ENCODE data around the gene DNAJA4. TPM values are rescaled to one million over a fixed set of nuclear protein-coding genes. Genes with fewer than 3 reads are reported as not detected.
A peak's percentile ranks its signal among the peaks of the same experiment; 100 is the strongest.

Gene DNAJA4
- total and polyA plus RNA-seq, 9 of the 15 experiments (the other 6 are each of a cell fraction or from before 2014, with no cell fraction given) = 0.11 to 1.0 (median 0.16) TPM; not detected in 4

- TF ChIP-seq ATF3 (IDR thresholded peaks at IDR 0.05) (0 out of 2 replicates have a peak, but pooled peaks have one; percentile 6), ATF3 (CRISPR knock-in tag; conservative IDR thresholded peaks at IDR 0.05) (no peak), ZNF668 (CRISPR knock-in tag; IDR thresholded peaks at IDR 0.05) (no peak), ZNF586 (CRISPR knock-in tag; conservative IDR thresholded peaks at IDR 0.05) (no peak), ETV6 (IDR thresholded peaks at IDR 0.05; ENCODE audit: borderline replicate concordance in 1 of 2, low read depth in 2 of 2, low read length in 1 of 2) (no peak), ETV6 (CRISPR knock-in tag; IDR thresholded peaks at IDR 0.05; ENCODE audit: borderline replicate concordance) (no peak), ZNF175 (CRISPR knock-in tag; IDR thresholded peaks at IDR 0.05; ENCODE audit: low read depth) (peak; percentile 11; the same call in 1 of the 2 replicates), NFYB (IDR thresholded peaks at IDR 0.05; ENCODE audit: extremely low read depth, insufficient read length) (no peak), RBFOX2 (IDR thresholded peaks at IDR 0.05; ENCODE audit: low read depth, low read length) (no peak), MYBL2 (IDR thresholded peaks at IDR 0.05; ENCODE audit: low read depth) (no peak), MYBL2 (CRISPR knock-in tag; IDR thresholded peaks at IDR 0.05; ENCODE audit: borderline replicate concordance) (no peak), E4F1 (CRISPR knock-in tag; IDR thresholded peaks at IDR 0.05; ENCODE audit: borderline replicate concordance) (no peak), RAD21 (CRISPR knock-in tag; conservative IDR thresholded peaks at IDR 0.05 in 1 of 2, IDR thresholded peaks at IDR 0.05 in 1 of 2) (no peak), ILF3 (IDR thresholded peaks at IDR 0.05; ENCODE audit: borderline replicate concordance) (no peak), KAT8 (IDR thresholded peaks at IDR 0.05; ENCODE audit: low read depth) (no peak)
Observed at GRCh38 chr15:78224023-78224411, 40.3 kb upstream of the DNAJA4 start (continued).

Measured in K562 (cell line).